GM23338 (cell line): ENCODE measurements around the gene PPP5C. TPM values are rescaled to one million over a fixed set of nuclear protein-coding genes. Genes with fewer than 3 reads are reported as not detected.

Experiments used
- ATAC-seq: fragments of 200-7000 bp; cut with Tn5 transposase; 3 replicates; pipeline ENCODE4 v1.9.1; 2020
- DNase-seq: peaks from one replicate; pipeline ENCODE4 v3.0.0-alpha.2; 2015; ENCODE audit warnings: low spot score
- H2AFZ ChIP-seq: fragments of 200-600 bp; sonication (generic); 2 replicates; pipeline ENCODE4 v1.8.0; 2016; ENCODE audit warnings: antibody characterized with exemption, mild to moderate bottlenecking, moderate library complexity
- H3F3A ChIP-seq: fragments of 200-600 bp; sonication (generic); replicated peaks from 2 replicates; pipeline ENCODE4 v1.8.0; 2017; ENCODE audit warnings: antibody characterized with exemption, mixed run types, low read depth
- H3K27ac ChIP-seq: fragments of 200-600 bp; sonication (generic); 2 replicates; pipeline ENCODE4 v1.6.1; 2016; ENCODE audit warnings: low read depth
- H3K27me3 ChIP-seq: fragments of 200-600 bp; sonication (generic); 2 replicates; pipeline ENCODE4 v1.8.0; 2016; ENCODE audit warnings: mild to moderate bottlenecking, mixed run types, moderate library complexity; ENCODE audit not compliant: insufficient read depth
- H3K36me3 ChIP-seq: fragments of 200-600 bp; sonication (generic); 2 replicates; pipeline ENCODE4 v1.8.0; 2016; ENCODE audit warnings: mild to moderate bottlenecking; ENCODE audit not compliant: insufficient read depth
- H3K4me1 ChIP-seq: fragments of 200-600 bp; sonication (generic); 2 replicates; pipeline ENCODE4 v1.8.0; 2016; ENCODE audit warnings: mild to moderate bottlenecking, moderate library complexity; ENCODE audit not compliant: insufficient read depth
- H3K4me2 ChIP-seq: fragments of 200-600 bp; sonication (generic); 2 replicates; pipeline ENCODE4 v1.7.1; 2017; ENCODE audit warnings: mixed run types
- H3K4me3 ChIP-seq: fragments of 200-600 bp; sonication (generic); 2 replicates; pipeline ENCODE4 v1.6.1; 2016; ENCODE audit warnings: mixed run types
- H3K79me2 ChIP-seq: fragments of 200-600 bp; sonication (generic); replicated peaks from 2 replicates; pipeline ENCODE4 v1.8.0; 2017; ENCODE audit warnings: mild to moderate bottlenecking; ENCODE audit not compliant: insufficient read depth
- H3K9me2 ChIP-seq: fragments of 200-600 bp; sonication (generic); 2 replicates; pipeline ENCODE4 v1.8.0; 2017; ENCODE audit not compliant: insufficient read depth
- H4K20me1 ChIP-seq: fragments of 200-600 bp; sonication (generic); replicated peaks from 2 replicates; pipeline ENCODE4 v1.8.0; 2017; ENCODE audit warnings: mild to moderate bottlenecking; ENCODE audit not compliant: insufficient read depth
- H3K27ac Mint-ChIP-seq: 2 replicates; pipeline ENCODE4 v1.8.0; 2020; ENCODE audit warnings: inconsistent platforms, mild to moderate bottlenecking, moderate library complexity, mixed read lengths
- H3K27me3 Mint-ChIP-seq: 3 replicates; pipeline ENCODE4 v1.8.0; 2022; ENCODE audit warnings: low read depth, mild to moderate bottlenecking, moderate library complexity, mixed read lengths, inconsistent platforms; ENCODE audit not compliant: insufficient read depth, poor library complexity
- H3K36me3 Mint-ChIP-seq: 3 replicates; pipeline ENCODE4 v1.8.0; 2021; ENCODE audit warnings: low read depth, mild to moderate bottlenecking, inconsistent platforms, moderate library complexity, mixed read lengths
- H3K4me1 Mint-ChIP-seq: 3 replicates; pipeline ENCODE4 v1.8.0; 2020; ENCODE audit warnings: mild to moderate bottlenecking, inconsistent platforms, mixed read lengths
- H3K4me3 Mint-ChIP-seq: 3 replicates; pipeline ENCODE4 v1.8.0; 2021; ENCODE audit warnings: moderate library complexity, mild to moderate bottlenecking, inconsistent platforms, mixed read lengths
- H3K9me3 Mint-ChIP-seq: 3 replicates; pipeline ENCODE4 v1.8.0; 2020; ENCODE audit warnings: moderate library complexity, mild to moderate bottlenecking, inconsistent platforms, mixed read lengths
- CREB1 ChIP-seq: fragments of 250-450 bp; sonication (Bioruptor Pico); IDR thresholded peaks from 2 replicates; pipeline ENCODE4 v1.5.0; 2020; ENCODE audit warnings: low read depth, mild to moderate bottlenecking, moderate library complexity
- EZH2 ChIP-seq: fragments of 200-600 bp; sonication (generic); IDR thresholded peaks from one replicate; pipeline ENCODE4 v1.8.0; 2017; ENCODE audit warnings: antibody characterized with exemption, mild to moderate bottlenecking, low read depth; ENCODE audit not compliant: unreplicated experiment
- EZH2phosphoT487 ChIP-seq: fragments of 200-600 bp; sonication (generic); IDR thresholded peaks from one replicate; pipeline ENCODE4 v1.8.1; 2018; ENCODE audit warnings: antibody characterized with exemption; ENCODE audit not compliant: unreplicated experiment
- POLR2AphosphoS5 ChIP-seq: IDR thresholded peaks from 2 replicates; pipeline ENCODE4 v1.6.1; 2016; ENCODE audit warnings: antibody characterized with exemption, low read depth
- STAT1 ChIP-seq: IDR thresholded peaks from one replicate; pipeline ENCODE4 v1.6.1; 2016; ENCODE audit warnings: antibody characterized with exemption; ENCODE audit not compliant: unreplicated experiment
- polyA plus RNA-seq: library from polyadenylated mRNA; unstranded; fragments of >200 nt; fragmentation: Nextera tagmentation; extraction: Ambion mirVana; gene quantifications from 2 replicates; pipeline ENCODE4 v1.2.1, GENCODE V29; 2016
- total RNA-seq: library from RNA; depleted of rRNA; stranded (reverse); fragments of >200 nt; shearing (Covaris generic); gene quantifications from 2 replicates; pipeline ENCODE4 v1.2.3, GENCODE V29; 2014
- TF ChIP-seq, protein P1 (sequence below): IDR thresholded peaks from one replicate; pipeline ENCODE4 v1.6.1; 2018; ENCODE audit warnings: antibody characterized with exemption; ENCODE audit not compliant: unreplicated experiment
- TF ChIP-seq, protein P2 (sequence below): IDR thresholded peaks from 2 replicates; pipeline ENCODE4 v1.6.1; 2016; ENCODE audit warnings: antibody characterized with exemption
- TF ChIP-seq, protein P3 (sequence below), 2 experiments: fragments of 200-600 bp in 1 of 2; sonication (generic) in 1 of 2; conservative IDR thresholded peaks; 2 replicates each; pipeline versions ENCODE4 v1.5.1 to v1.6.1; 2016 to 2017; ENCODE audit warnings: antibody characterized with exemption in 2 of 2, low read depth in 2 of 2, mild to moderate bottlenecking in 2 of 2, moderate library complexity in 1 of 2

Gene PPP5C
- total and polyA plus RNA-seq, 2 experiments from 2014 or later: 51.6 to 123 TPM

DNA sequence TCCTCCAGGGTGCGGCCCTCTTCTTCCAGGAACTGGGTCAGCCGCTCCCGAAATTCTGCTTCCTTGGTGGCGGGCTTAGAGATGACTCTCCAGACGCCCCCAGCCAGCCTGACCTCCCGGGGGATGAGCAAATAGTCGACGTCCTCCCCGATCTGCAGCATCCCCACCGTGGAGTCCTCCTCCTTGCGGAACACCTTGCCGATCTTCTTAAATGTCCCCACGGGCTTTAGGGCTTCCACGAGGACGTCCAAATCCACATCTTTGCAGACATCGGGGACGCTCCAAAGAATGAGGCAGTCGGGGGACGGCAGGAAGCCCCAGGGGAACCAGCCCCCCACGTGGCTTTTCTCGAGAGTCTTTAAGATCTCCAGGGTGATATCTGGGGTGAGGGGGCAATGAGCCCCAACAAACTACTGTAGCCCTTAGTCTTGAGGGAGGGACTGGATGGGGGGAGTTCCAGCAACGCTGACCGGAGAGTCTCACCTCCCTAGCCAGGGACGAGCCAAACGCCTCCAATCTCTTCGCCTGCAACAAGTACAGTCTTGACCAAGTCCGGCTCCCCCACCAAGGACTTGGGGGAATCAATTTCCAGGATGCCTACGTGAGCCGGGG is 65.9 kb downstream of the PPP5C start:
- Mint-ChIP-seq H3K9me3 (peaks cover 3% of the 10 kb centered on the region; the same call in 2 of the 3 replicates), H3K27ac (no peak overlapping the region), H3K4me1 (peaks cover 41% of the 10 kb centered on the region), H3K36me3 (peaks cover 21% of the 10 kb centered on the region), H3K4me3 (peak overlapping the region; percentile 91), H3K27me3 (peaks cover 41% of the 10 kb centered on the region)
- Histone ChIP-seq H3K4me1 (peaks cover 37% of the 10 kb centered on the region), H3F3A (peaks cover 26% of the 10 kb centered on the region), H2AFZ (peak overlapping the region; percentile 78), H3K27me3 (peaks cover 34% of the 10 kb centered on the region), H3K4me2 (peak overlapping the region; percentile 100), H4K20me1 (peaks cover 16% of the 10 kb centered on the region), H3K79me2 (peaks cover 28% of the 10 kb centered on the region), H3K27ac (peak overlapping the region; percentile 84; the same call in 1 of the 2 replicates), H3K9me2 (no peaks in the 10 kb centered on the region), H3K4me3 (peak overlapping the region; percentile 94), H3K36me3 (no peaks in the 10 kb centered on the region)
- TF ChIP-seq STAT1 (no peak), EZH2 (peak; percentile 5), EZH2phosphoT487 (no peak)
- TF ChIP-seq, protein P1, sequence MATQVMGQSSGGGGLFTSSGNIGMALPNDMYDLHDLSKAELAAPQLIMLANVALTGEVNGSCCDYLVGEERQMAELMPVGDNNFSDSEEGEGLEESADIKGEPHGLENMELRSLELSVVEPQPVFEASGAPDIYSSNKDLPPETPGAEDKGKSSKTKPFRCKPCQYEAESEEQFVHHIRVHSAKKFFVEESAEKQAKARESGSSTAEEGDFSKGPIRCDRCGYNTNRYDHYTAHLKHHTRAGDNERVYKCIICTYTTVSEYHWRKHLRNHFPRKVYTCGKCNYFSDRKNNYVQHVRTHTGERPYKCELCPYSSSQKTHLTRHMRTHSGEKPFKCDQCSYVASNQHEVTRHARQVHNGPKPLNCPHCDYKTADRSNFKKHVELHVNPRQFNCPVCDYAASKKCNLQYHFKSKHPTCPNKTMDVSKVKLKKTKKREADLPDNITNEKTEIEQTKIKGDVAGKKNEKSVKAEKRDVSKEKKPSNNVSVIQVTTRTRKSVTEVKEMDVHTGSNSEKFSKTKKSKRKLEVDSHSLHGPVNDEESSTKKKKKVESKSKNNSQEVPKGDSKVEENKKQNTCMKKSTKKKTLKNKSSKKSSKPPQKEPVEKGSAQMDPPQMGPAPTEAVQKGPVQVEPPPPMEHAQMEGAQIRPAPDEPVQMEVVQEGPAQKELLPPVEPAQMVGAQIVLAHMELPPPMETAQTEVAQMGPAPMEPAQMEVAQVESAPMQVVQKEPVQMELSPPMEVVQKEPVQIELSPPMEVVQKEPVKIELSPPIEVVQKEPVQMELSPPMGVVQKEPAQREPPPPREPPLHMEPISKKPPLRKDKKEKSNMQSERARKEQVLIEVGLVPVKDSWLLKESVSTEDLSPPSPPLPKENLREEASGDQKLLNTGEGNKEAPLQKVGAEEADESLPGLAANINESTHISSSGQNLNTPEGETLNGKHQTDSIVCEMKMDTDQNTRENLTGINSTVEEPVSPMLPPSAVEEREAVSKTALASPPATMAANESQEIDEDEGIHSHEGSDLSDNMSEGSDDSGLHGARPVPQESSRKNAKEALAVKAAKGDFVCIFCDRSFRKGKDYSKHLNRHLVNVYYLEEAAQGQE: no peak
- peak; percentile 0; the same call in 2 of the 3 replicates for ATAC-seq
- DNase-seq: no peak

DNA sequence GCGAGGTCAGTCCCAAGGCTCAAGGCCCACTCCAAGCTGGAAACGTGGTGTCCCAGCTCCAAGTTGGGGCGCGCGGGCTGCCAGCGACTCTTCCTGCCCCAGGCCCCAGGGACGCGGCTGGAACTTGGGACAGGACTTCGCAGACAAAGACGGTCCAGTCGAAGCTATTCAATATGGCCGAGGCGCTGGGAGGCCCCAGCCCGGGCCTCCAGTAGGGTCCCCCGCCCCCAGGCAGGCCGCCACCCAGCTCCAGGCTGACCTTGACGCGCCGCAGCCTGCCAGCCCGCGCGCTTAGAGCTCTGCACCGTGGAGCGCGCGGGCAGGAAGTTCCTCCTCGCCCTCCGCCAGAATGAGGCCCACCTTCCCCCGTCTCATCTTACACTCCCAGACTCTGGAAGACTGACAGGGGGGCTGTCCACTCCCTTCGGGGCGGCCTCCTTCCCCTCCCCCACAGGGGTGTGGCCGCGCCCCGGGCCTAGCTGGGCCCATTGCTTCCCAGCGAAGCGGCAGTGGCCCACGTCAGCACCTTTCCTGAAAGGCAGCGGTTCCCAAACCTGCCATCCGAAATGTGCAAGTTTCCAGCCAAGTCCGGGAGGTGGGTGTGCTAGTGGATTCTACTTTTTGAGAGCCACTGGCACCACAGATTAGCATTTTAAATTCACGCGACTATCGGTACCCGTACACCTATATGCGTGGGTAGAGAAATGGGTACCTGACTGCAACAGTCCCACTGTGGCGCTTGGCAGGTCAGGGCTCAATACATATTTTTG is 66.6 kb downstream of the PPP5C start, which contains the start of gene CCDC8:
Gene CCDC8, minus strand, starts transcription at position 303 of the 770 bp plus-strand sequence. CDS start 754 bp downstream, outside the sequence.
- H4K20me1 ChIP-seq: peaks cover 16% of the 10 kb centered on the region
- H3K4me3 ChIP-seq: peak within 1 kb of the TSS; percentile 94
- ATAC-seq: peak; percentile 87
- peak within 1 kb of the TSS; percentile 95 for H2AFZ ChIP-seq
- no peaks in the 10 kb centered on the region for H3K9me2 ChIP-seq
- peaks cover 3% of the 10 kb centered on the region; the same call in 2 of the 3 replicates for H3K9me3 Mint-ChIP-seq
- peaks cover 41% of the 10 kb centered on the region for H3K27me3 Mint-ChIP-seq
- H3K4me3 Mint-ChIP-seq: peak within 1 kb of the TSS; percentile 91
- peak; percentile 98 for DNase-seq
- peaks cover 21% of the 10 kb centered on the region for H3K36me3 Mint-ChIP-seq
- H3K4me1 Mint-ChIP-seq: peaks cover 37% of the 10 kb centered on the region
- peaks cover 28% of the 10 kb centered on the region for H3K27me3 ChIP-seq
- peak within 1 kb of the TSS; percentile 100 for H3K4me2 ChIP-seq
- no peaks in the 10 kb centered on the region for H3K36me3 ChIP-seq
- peaks cover 28% of the 10 kb centered on the region for H3K79me2 ChIP-seq
- H3F3A ChIP-seq: peaks cover 26% of the 10 kb centered on the region
- peaks cover 33% of the 10 kb centered on the region for H3K4me1 ChIP-seq
- H3K27ac ChIP-seq: peak within 1 kb of the TSS; percentile 84; the same call in 1 of the 2 replicates
- peak within 1 kb of the TSS; percentile 81; the same call in 1 of the 2 replicates for H3K27ac Mint-ChIP-seq
- TF ChIP-seq CREB1 (CRISPR knock-in tag) (peak; percentile 73), POLR2AphosphoS5 (peak; percentile 95)
- TF ChIP-seq, protein P1: no peak
- TF ChIP-seq, protein P2, sequence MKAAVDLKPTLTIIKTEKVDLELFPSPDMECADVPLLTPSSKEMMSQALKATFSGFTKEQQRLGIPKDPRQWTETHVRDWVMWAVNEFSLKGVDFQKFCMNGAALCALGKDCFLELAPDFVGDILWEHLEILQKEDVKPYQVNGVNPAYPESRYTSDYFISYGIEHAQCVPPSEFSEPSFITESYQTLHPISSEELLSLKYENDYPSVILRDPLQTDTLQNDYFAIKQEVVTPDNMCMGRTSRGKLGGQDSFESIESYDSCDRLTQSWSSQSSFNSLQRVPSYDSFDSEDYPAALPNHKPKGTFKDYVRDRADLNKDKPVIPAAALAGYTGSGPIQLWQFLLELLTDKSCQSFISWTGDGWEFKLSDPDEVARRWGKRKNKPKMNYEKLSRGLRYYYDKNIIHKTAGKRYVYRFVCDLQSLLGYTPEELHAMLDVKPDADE: peak; percentile 58; the same call in 1 of the 2 replicates
- TF ChIP-seq, protein P3, sequence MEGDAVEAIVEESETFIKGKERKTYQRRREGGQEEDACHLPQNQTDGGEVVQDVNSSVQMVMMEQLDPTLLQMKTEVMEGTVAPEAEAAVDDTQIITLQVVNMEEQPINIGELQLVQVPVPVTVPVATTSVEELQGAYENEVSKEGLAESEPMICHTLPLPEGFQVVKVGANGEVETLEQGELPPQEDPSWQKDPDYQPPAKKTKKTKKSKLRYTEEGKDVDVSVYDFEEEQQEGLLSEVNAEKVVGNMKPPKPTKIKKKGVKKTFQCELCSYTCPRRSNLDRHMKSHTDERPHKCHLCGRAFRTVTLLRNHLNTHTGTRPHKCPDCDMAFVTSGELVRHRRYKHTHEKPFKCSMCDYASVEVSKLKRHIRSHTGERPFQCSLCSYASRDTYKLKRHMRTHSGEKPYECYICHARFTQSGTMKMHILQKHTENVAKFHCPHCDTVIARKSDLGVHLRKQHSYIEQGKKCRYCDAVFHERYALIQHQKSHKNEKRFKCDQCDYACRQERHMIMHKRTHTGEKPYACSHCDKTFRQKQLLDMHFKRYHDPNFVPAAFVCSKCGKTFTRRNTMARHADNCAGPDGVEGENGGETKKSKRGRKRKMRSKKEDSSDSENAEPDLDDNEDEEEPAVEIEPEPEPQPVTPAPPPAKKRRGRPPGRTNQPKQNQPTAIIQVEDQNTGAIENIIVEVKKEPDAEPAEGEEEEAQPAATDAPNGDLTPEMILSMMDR (conservative IDR thresholded peaks at IDR 0.05; ENCODE audit: low read depth in 2 of 2): no peak
